Measurements from ENCODE around the gene ARIH1.
"Not testable (repeated sequence)": the region's sequence is repeated elsewhere in the genome, so short reads cannot be mapped to it uniquely, and the experiment has no call there.

Gene ARIH1

GRCh38 chr15:72608084-72608483, 134.0 kb downstream of the ARIH1 start:
- DNase-seq (ENCODE audit: low spot score) = not testable (repeated sequence)

- no peak for DNase-seq (ENCODE audit: low spot score)
These were observed 135.7 kb downstream of the ARIH1 start for GRCh38 chr15:72609862-72610261.

GRCh38 chr15:72612324-72612723, 138.2 kb downstream of the ARIH1 start:
- DNase-seq (ENCODE audit: low spot score) = not testable (repeated sequence)

GRCh38 chr15:72614810-72615532, 140.8 kb downstream of the ARIH1 start:
- DNase-seq (ENCODE audit: low spot score) = no peak

- not testable (repeated sequence) for DNase-seq (ENCODE audit: low spot score)
These were observed 141.6 kb downstream of the ARIH1 start for GRCh38 chr15:72615533-72616233.

- no peak for DNase-seq (ENCODE audit: low spot score)
These were observed 142.5 kb downstream of the ARIH1 start for GRCh38 chr15:72616491-72617210.

GRCh38 chr15:72623854-72624253, 149.7 kb downstream of the ARIH1 start:
- DNase-seq (ENCODE audit: low spot score) = not testable (repeated sequence)

- DNase-seq (ENCODE audit: low spot score) = not testable (repeated sequence)
These were observed 152.0 kb downstream of the ARIH1 start for GRCh38 chr15:72626153-72626552.

GRCh38 chr15:72628249-72629067, 154.3 kb downstream of the ARIH1 start:
- DNase-seq (ENCODE audit: low spot score) = not testable (repeated sequence)

- not testable (repeated sequence) for DNase-seq (ENCODE audit: low spot score)
These were observed 155.0 kb downstream of the ARIH1 start for GRCh38 chr15:72629068-72629570.

- DNase-seq (ENCODE audit: low spot score) = peak; percentile 74
These were observed 162.6 kb downstream of the ARIH1 start for GRCh38 chr15:72636519-72637282.

- not testable (repeated sequence) for DNase-seq (ENCODE audit: low spot score)
These were observed 165.8 kb downstream of the ARIH1 start for GRCh38 chr15:72639759-72640483.

- not testable (repeated sequence) for DNase-seq (ENCODE audit: low spot score)
These were observed 168.1 kb downstream of the ARIH1 start for GRCh38 chr15:72642271-72642670.

- not testable (repeated sequence) for DNase-seq (ENCODE audit: low spot score)
These were observed 174.6 kb downstream of the ARIH1 start for GRCh38 chr15:72648631-72649253.
